ENCODE measurements around the gene CLDN1.

GRCh38 chr3:190326361-190326760 is 4.1 kb upstream of the CLDN1 start:
- TF ChIP-seq, protein P1, sequence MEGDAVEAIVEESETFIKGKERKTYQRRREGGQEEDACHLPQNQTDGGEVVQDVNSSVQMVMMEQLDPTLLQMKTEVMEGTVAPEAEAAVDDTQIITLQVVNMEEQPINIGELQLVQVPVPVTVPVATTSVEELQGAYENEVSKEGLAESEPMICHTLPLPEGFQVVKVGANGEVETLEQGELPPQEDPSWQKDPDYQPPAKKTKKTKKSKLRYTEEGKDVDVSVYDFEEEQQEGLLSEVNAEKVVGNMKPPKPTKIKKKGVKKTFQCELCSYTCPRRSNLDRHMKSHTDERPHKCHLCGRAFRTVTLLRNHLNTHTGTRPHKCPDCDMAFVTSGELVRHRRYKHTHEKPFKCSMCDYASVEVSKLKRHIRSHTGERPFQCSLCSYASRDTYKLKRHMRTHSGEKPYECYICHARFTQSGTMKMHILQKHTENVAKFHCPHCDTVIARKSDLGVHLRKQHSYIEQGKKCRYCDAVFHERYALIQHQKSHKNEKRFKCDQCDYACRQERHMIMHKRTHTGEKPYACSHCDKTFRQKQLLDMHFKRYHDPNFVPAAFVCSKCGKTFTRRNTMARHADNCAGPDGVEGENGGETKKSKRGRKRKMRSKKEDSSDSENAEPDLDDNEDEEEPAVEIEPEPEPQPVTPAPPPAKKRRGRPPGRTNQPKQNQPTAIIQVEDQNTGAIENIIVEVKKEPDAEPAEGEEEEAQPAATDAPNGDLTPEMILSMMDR (IDR thresholded peaks at IDR 0.05), result no peak
- no peak for TF ChIP-seq POLR2A (IDR thresholded peaks at IDR 0.05)
